Measurements from ENCODE around the gene LRMDA.
A peak's percentile ranks its signal among the peaks of the same experiment; 100 is the strongest.

LRMDA gene

GRCh38 chr10:75417522-75417927 is 13.9 kb upstream of the LRMDA start (continued):
- no peak for TF ChIP-seq ZNF701 (tag by site-specific recombination; IDR thresholded peaks at IDR 0.05)
- TF ChIP-seq HOXC10 (CRISPR knock-in tag; IDR thresholded peaks at IDR 0.05): no peak
- no peak for TF ChIP-seq ZNF449 (tag by site-specific recombination; IDR thresholded peaks at IDR 0.05)
- no peak for TF ChIP-seq ZNF510 (tag by site-specific recombination; IDR thresholded peaks at IDR 0.05; ENCODE audit: insufficient replicate concordance)
- TF ChIP-seq, protein P1, sequence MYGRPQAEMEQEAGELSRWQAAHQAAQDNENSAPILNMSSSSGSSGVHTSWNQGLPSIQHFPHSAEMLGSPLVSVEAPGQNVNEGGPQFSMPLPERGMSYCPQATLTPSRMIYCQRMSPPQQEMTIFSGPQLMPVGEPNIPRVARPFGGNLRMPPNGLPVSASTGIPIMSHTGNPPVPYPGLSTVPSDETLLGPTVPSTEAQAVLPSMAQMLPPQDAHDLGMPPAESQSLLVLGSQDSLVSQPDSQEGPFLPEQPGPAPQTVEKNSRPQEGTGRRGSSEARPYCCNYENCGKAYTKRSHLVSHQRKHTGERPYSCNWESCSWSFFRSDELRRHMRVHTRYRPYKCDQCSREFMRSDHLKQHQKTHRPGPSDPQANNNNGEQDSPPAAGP (tag by site-specific recombination; IDR thresholded peaks at IDR 0.05): peak; percentile 64
- TF ChIP-seq ZNF16 (tag by site-specific recombination; IDR thresholded peaks at IDR 0.05; ENCODE audit: low read depth): no peak
- TF ChIP-seq ZNF704 (tag by site-specific recombination; IDR thresholded peaks at IDR 0.05): no peak
- no peak for TF ChIP-seq ZNF558 (tag by site-specific recombination; IDR thresholded peaks at IDR 0.05)
- no peak for TF ChIP-seq ZNF624 (tag by site-specific recombination; IDR thresholded peaks at IDR 0.05)
- TF ChIP-seq ZNF423 (tag by site-specific recombination; IDR thresholded peaks at IDR 0.05): no peak
- no peak for TF ChIP-seq MEIS1 (CRISPR knock-in tag; IDR thresholded peaks at IDR 0.05; ENCODE audit: borderline replicate concordance)
- no peak for TF ChIP-seq HIC1 (tag by site-specific recombination; IDR thresholded peaks at IDR 0.05)
- TF ChIP-seq HOXD13 (CRISPR knock-in tag; IDR thresholded peaks at IDR 0.05; ENCODE audit: borderline replicate concordance): no peak
- no peak for TF ChIP-seq ZSCAN5A (tag by site-specific recombination; IDR thresholded peaks at IDR 0.05)
- TF ChIP-seq ZFP37 (tag by site-specific recombination; IDR thresholded peaks at IDR 0.05): no peak
- TF ChIP-seq ZNF645 (tag by site-specific recombination; IDR thresholded peaks at IDR 0.05): no peak
- TF ChIP-seq ZNF529 (tag by site-specific recombination; IDR thresholded peaks at IDR 0.05; ENCODE audit: insufficient replicate concordance): no peak
- TF ChIP-seq ZNF112 (tag by site-specific recombination; IDR thresholded peaks at IDR 0.05): no peak
- TF ChIP-seq, protein P2, sequence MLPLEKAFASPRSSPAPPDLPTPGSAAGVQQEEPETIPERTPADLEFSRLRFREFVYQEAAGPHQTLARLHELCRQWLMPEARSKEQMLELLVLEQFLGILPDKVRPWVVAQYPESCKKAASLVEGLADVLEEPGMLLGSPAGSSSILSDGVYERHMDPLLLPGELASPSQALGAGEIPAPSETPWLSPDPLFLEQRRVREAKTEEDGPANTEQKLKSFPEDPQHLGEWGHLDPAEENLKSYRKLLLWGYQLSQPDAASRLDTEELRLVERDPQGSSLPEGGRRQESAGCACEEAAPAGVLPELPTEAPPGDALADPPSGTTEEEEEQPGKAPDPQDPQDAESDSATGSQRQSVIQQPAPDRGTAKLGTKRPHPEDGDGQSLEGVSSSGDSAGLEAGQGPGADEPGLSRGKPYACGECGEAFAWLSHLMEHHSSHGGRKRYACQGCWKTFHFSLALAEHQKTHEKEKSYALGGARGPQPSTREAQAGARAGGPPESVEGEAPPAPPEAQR (tag by site-specific recombination; IDR thresholded peaks at IDR 0.05): no peak
- TF ChIP-seq ZNF398 (tag by site-specific recombination; IDR thresholded peaks at IDR 0.05): peak; percentile 87
- TF ChIP-seq ZNF518A (tag by site-specific recombination; conservative IDR thresholded peaks at IDR 0.05; ENCODE audit: low read depth): no peak
- TF ChIP-seq OVOL3 (tag by site-specific recombination; IDR thresholded peaks at IDR 0.05): no peak
- TF ChIP-seq SALL2 (tag by site-specific recombination; IDR thresholded peaks at IDR 0.05; ENCODE audit: borderline replicate concordance): no peak
